H9 (cell line): ENCODE data around the gene ARHGAP15. TPM values are rescaled to one million over a fixed set of nuclear protein-coding genes. Genes with fewer than 3 reads are reported as not detected.

Experiments
- DNase-seq: peaks from one replicate; pipeline ENCODE4 v3.0.0-alpha.2; 2017
- H2AFZ ChIP-seq: one replicate; pipeline ENCODE4 v1.6.1; 2013; ENCODE audit warnings: mild to moderate bottlenecking, low read length, control low read depth, moderate library complexity
- H2AK5ac ChIP-seq: 2 replicates; pipeline ENCODE4 v1.6.1; 2013; ENCODE audit warnings: low read length, control low read depth, mixed read lengths; ENCODE audit not compliant: insufficient read length
- H2BK120ac ChIP-seq: one replicate; pipeline ENCODE4 v1.6.1; 2013; ENCODE audit warnings: low read depth, mild to moderate bottlenecking, low read length, control low read depth, inconsistent platforms; ENCODE audit not compliant: poor library complexity, severe bottlenecking
- H2BK12ac ChIP-seq: 2 replicates; pipeline ENCODE4 v1.6.1; 2013; ENCODE audit warnings: low read length, control low read depth, mixed read lengths, low read depth; ENCODE audit not compliant: insufficient read length
- H2BK15ac ChIP-seq: 2 replicates; pipeline ENCODE4 v1.6.1; 2013; ENCODE audit warnings: low read depth, low read length, control low read depth
- H2BK20ac ChIP-seq: one replicate; pipeline ENCODE4 v1.6.1; 2013; ENCODE audit warnings: low read depth, mild to moderate bottlenecking, low read length, control low read depth, inconsistent platforms; ENCODE audit not compliant: poor library complexity, severe bottlenecking
- H2BK5ac ChIP-seq: 2 replicates; pipeline ENCODE4 v1.6.1; 2013; ENCODE audit warnings: low read length, control low read depth, mixed read lengths; ENCODE audit not compliant: insufficient read length
- H3K14ac ChIP-seq: 2 replicates; pipeline ENCODE4 v1.6.1; 2013; ENCODE audit warnings: low read length, control low read depth; ENCODE audit not compliant: insufficient read depth
- H3K18ac ChIP-seq: 2 replicates; pipeline ENCODE4 v1.6.1; 2013; ENCODE audit warnings: low read depth, mild to moderate bottlenecking, mixed read lengths, low read length, control low read depth; ENCODE audit not compliant: insufficient read length
- H3K23ac ChIP-seq: 2 replicates; pipeline ENCODE4 v1.6.1; 2013; ENCODE audit warnings: low read length, control low read depth, mixed read lengths, low read depth; ENCODE audit not compliant: insufficient read length
- H3K23me2 ChIP-seq: 2 replicates; pipeline ENCODE4 v1.6.1; 2013; ENCODE audit warnings: low read depth, mild to moderate bottlenecking, mixed read lengths, low read length, control low read depth; ENCODE audit not compliant: insufficient read length, poor library complexity, severe bottlenecking
- H3K27ac ChIP-seq: 2 replicates; pipeline ENCODE4 v1.5.1; 2013; ENCODE audit warnings: low read length, control low read depth, mixed read lengths, low read depth; ENCODE audit not compliant: insufficient read length
- H3K27me3 ChIP-seq: 2 replicates; pipeline ENCODE4 v1.6.1; 2013; ENCODE audit warnings: low read length, control low read depth, inconsistent platforms; ENCODE audit not compliant: insufficient read depth
- H3K4ac ChIP-seq: 2 replicates; pipeline ENCODE4 v1.6.1; 2013; ENCODE audit warnings: low read depth, mild to moderate bottlenecking, control low read depth, inconsistent platforms, low read length, moderate library complexity
- H3K4me1 ChIP-seq: 2 replicates; pipeline ENCODE4 v1.6.1; 2013; ENCODE audit warnings: low read length, control low read depth, inconsistent platforms; ENCODE audit not compliant: insufficient read depth
- H3K4me2 ChIP-seq: 2 replicates; pipeline ENCODE4 v1.6.1; 2013; ENCODE audit warnings: low read length, control low read depth, mixed read lengths; ENCODE audit not compliant: insufficient read length, insufficient read depth
- H3K56ac ChIP-seq: 2 replicates; pipeline ENCODE4 v1.6.1; 2013; ENCODE audit warnings: low read depth, mild to moderate bottlenecking, mixed read lengths, low read length, control low read depth; ENCODE audit not compliant: insufficient read length
- H3K79me1 ChIP-seq: 2 replicates; pipeline ENCODE4 v1.6.1; 2013; ENCODE audit warnings: low read depth, mild to moderate bottlenecking, moderate library complexity, low read length, control low read depth, inconsistent platforms; ENCODE audit not compliant: insufficient read depth, poor library complexity, severe bottlenecking
- H3K79me2 ChIP-seq: 2 replicates; pipeline ENCODE4 v1.6.1; 2013; ENCODE audit warnings: low read length, control low read depth, inconsistent platforms; ENCODE audit not compliant: insufficient read depth
- H3K9ac ChIP-seq: 2 replicates; pipeline ENCODE4 v1.6.1; 2013; ENCODE audit warnings: low read length, control low read depth, mixed read lengths; ENCODE audit not compliant: insufficient read length; ENCODE audit errors: extremely low read depth
- H3K9me3 ChIP-seq: one replicate; pipeline ENCODE4 v1.6.1; 2013; ENCODE audit warnings: low read depth, low read length, inconsistent platforms; ENCODE audit not compliant: control insufficient read depth
- H3T11ph ChIP-seq: one replicate; pipeline ENCODE4 v1.6.1; 2013; ENCODE audit warnings: mild to moderate bottlenecking, low read length, control low read depth, inconsistent platforms
- H4K20me1 ChIP-seq: one replicate; pipeline ENCODE4 v1.6.1; 2013; ENCODE audit not compliant: control insufficient read depth, insufficient read length, insufficient read depth
- H4K5ac ChIP-seq: 2 replicates; pipeline ENCODE4 v1.6.1; 2013; ENCODE audit warnings: low read depth, mild to moderate bottlenecking, mixed read lengths, low read length, control low read depth; ENCODE audit not compliant: insufficient read length
- H4K8ac ChIP-seq: replicated peaks from 2 replicates; pipeline ENCODE4 v1.6.1; 2013; ENCODE audit warnings: low read length, control low read depth, mixed read lengths, low read depth; ENCODE audit not compliant: insufficient read length
- H4K91ac ChIP-seq: 2 replicates; pipeline ENCODE4 v1.6.1; 2013; ENCODE audit warnings: low read depth, mild to moderate bottlenecking, moderate library complexity, mixed read lengths, low read length, control low read depth; ENCODE audit not compliant: insufficient read length
- H3K27ac Mint-ChIP-seq, 3 experiments: 2 replicates in 2 of 3; 3 replicates in 1 of 3; pipeline ENCODE4 v1.8.0; 2020 to 2021; ENCODE audit warnings: mixed read lengths in 3 of 3, mild to moderate bottlenecking in 1 of 3, moderate library complexity in 1 of 3
- H3K27me3 Mint-ChIP-seq: 2 replicates; pipeline ENCODE4 v1.8.0; 2021; ENCODE audit warnings: low read depth, mild to moderate bottlenecking, moderate library complexity, mixed read lengths
- H3K36me3 Mint-ChIP-seq, 3 experiments: 2 replicates in 2 of 3; 3 replicates in 1 of 3; pipeline ENCODE4 v1.8.0; 2020 to 2021; ENCODE audit warnings: low read depth in 3 of 3, mixed read lengths in 3 of 3; ENCODE audit not compliant: insufficient read depth in 1 of 3
- H3K4me1 Mint-ChIP-seq, 2 experiments: 2 replicates each; pipeline ENCODE4 v1.8.0; 2020; ENCODE audit warnings: mixed read lengths in 2 of 2
- H3K4me3 Mint-ChIP-seq, 2 experiments: 2 replicates in 1 of 2; 3 replicates in 1 of 2; pipeline ENCODE4 v1.8.0; 2020 to 2021; ENCODE audit warnings: mild to moderate bottlenecking in 2 of 2, mixed read lengths in 2 of 2, moderate library complexity in 1 of 2
- H3K9me3 Mint-ChIP-seq, 2 experiments: 2 replicates in 1 of 2; 3 replicates in 1 of 2; pipeline ENCODE4 v1.8.0; 2020; ENCODE audit warnings: mild to moderate bottlenecking in 2 of 2, mixed read lengths in 2 of 2, moderate library complexity in 1 of 2
- CTCF ChIP-seq: fragments of 200-600 bp; sonication (generic); conservative IDR thresholded peaks from 3 replicates; pipeline ENCODE4 v1.8.0; 2021; ENCODE audit warnings: antibody characterized with exemption, mild to moderate bottlenecking
- total RNA-seq: library from RNA; stranded (reverse); gene quantifications from 2 replicates; pipeline ENCODE4 v1.2.1, GENCODE V29; 2021

The ARHGAP15 gene
- total RNA-seq, 1 experiment from 2014 or later = not detected

GRCh38 chr2:143608758-143609157, 479.5 kb downstream of the ARHGAP15 start:
- H2BK15ac ChIP-seq = no peak overlapping the region
- Mint-ChIP-seq H3K4me3 (no peak overlapping the region), H3K9me3 (no peaks in the 10 kb centered on the region), H3K4me1 (peaks cover 43 to 50% of the 10 kb centered on the region in 2 experiments), H3K27ac (no peak overlapping the region), H3K27me3 (no peaks in the 10 kb centered on the region), H3K36me3 (no peaks in the 10 kb centered on the region; a peak in 1 of 7 replicates)
- no peak for TF ChIP-seq CTCF
- H3K18ac ChIP-seq = no peak overlapping the region
- H3K4ac ChIP-seq = no peak overlapping the region
- H2AK5ac ChIP-seq = no peak overlapping the region
- H3K79me2 ChIP-seq = no peaks in the 10 kb centered on the region
- H3K23me2 ChIP-seq = no peaks in the 10 kb centered on the region
- H4K8ac ChIP-seq = no peak overlapping the region
- H3T11ph ChIP-seq = no peak overlapping the region
- H3K14ac ChIP-seq = no peak overlapping the region
- no peak overlapping the region for H3K4me2 ChIP-seq
- no peak overlapping the region for H3K56ac ChIP-seq
- H3K27me3 ChIP-seq = no peaks in the 10 kb centered on the region
- no peaks in the 10 kb centered on the region for H3K9me3 ChIP-seq
- no peak overlapping the region for H3K9ac ChIP-seq
- H2BK120ac ChIP-seq = no peak overlapping the region
- no peak overlapping the region for H3K23ac ChIP-seq
- no peak overlapping the region for H2BK5ac ChIP-seq
- no peak for DNase-seq
- no peak overlapping the region for H2BK20ac ChIP-seq
- no peak overlapping the region for H3K27ac ChIP-seq
- no peak overlapping the region for H4K5ac ChIP-seq
- no peak overlapping the region for H2AFZ ChIP-seq
- no peak overlapping the region for H2BK12ac ChIP-seq
- H4K91ac ChIP-seq = no peak overlapping the region
- no peaks in the 10 kb centered on the region for H3K79me1 ChIP-seq
- H3K4me1 ChIP-seq = peaks cover 7% of the 10 kb centered on the region; the same call in 1 of the 2 replicates
- no peaks in the 10 kb centered on the region for H4K20me1 ChIP-seq
